GM21737 (cell line): ENCODE measurements around the gene JAK1.

Experiments
- ATAC-seq: cut with Tn5 transposase; IDR thresholded peaks from one replicate; pipeline ENCODE4 v1.9.1; 2021; ENCODE audit warnings: mild to moderate bottlenecking, moderate library complexity; ENCODE audit not compliant: unreplicated experiment

The JAK1 gene

DNA sequence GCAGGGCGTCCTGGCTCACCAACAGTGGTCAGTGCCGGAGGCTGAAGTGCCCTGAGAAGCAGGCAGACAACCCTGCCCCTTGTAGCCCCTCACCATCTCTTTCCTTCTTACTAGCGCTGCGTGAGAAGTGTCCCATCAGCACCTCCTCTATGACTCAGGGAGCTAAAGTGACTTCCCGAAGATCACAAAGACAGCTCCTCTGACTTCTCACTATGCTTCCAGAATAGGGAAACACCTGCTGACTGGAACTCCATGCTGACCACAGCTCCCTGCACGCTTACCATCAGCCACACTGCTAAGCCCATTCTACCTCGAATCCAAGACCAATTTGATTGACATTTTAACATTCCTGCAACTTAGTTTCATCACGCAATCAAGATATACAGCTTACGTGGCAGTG is 92.8 kb downstream of the JAK1 start:
- ATAC-seq: no peak

DNA sequence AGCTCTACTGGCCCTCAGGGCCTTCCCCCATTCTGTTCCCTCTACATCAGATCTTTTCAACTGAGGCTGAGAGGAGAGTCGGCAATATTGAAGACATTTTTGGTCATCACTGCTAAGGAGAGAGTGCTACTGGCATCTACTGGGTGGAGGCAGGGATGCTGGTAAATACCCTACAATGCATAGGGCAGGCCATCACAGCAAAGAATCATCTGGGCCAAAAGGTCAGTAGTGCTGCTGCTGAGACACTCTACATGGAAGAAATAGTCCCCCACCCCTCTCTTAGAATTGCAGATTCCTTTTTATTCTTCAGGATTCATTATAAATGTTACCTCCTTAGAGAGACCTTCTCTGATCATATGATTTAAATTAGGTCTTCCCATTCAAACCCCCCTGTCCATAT is 94.3 kb downstream of the JAK1 start:
- no peak for ATAC-seq

DNA sequence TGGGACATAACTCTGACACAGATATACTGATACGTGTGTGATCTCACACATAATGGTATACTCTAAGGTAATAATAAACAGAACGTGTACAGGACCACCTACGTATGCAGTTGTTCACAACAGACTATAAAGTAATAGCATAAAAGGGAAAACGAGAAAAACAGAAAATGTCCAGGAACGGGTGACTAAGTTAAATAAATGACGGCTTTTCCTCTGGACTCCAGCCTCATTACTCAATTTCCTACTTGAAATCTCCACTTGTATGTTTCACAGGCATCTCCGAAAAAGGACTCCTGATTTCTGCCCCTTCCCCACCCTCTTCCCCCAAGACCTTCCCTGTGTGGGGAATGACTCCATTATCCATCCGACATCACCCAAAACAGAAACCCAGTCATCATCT is 95.1 kb downstream of the JAK1 start:
- no peak for ATAC-seq

DNA sequence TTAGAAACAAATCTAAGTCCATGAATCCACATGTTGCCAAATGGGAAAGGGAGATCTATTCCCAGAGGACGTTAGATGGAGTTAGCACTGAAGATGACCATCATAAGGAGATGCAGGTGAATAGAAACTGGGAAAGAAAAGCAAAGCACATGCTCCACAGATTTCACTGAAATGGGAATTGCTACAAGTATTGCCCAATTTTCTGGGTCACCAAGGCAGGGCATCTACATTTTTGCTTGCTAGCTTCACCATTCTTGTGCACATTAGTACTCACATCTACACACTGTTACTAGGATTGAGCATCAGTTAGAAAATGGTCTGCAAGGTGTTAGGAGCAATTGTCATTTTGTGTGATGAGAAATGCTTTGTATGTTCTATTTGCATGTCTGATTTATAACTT is 99.1 kb downstream of the JAK1 start:
- no peak for ATAC-seq

DNA sequence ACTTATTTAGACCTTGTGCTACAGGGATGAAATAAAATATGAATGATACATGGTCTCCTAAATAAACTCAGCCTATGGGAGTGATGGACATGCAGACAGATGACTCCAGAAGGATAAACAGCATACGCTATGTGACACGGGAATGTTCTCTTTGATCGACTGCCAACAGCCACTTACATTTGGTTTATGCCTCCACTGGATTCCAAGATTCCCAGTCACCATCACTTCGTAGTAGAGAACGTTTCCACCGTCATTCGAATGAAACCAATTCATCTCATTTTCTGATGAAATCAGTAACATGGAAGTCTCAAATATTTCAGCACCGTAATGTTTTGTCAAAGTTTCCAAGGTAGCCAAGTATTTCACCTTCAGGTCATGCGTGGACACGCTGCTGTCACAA is 99.7 kb downstream of the JAK1 start:
- no peak for ATAC-seq

DNA sequence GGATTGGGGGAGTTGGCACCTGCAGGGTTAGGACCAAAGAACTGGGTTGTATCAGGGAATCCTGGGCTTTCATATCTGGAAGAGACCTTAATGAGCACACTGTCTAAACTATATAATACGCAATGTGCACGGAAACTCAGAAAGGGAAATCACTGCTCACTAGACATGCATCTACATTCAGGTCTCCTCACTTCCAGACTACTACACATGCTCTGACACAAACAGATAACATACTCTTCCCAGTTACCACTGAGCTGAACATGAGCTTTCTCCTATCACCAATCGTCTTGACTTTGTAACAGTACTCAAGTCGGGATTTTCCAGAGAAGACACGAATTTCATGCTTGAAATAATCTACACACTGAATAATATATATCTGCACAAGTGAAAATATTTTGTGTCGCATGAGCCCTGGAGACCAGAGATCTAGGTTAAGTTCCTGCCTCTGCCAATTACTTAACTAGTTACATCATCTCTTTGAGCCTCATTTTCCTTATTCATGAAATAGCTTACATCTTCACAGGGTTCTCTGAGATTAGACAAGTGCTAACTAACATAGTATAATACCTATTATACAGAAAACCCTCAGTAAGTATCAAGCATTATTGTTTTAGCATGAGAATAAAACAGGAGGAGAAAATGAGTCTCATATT is 101.1 kb downstream of the JAK1 start:
- ATAC-seq: no peak

DNA sequence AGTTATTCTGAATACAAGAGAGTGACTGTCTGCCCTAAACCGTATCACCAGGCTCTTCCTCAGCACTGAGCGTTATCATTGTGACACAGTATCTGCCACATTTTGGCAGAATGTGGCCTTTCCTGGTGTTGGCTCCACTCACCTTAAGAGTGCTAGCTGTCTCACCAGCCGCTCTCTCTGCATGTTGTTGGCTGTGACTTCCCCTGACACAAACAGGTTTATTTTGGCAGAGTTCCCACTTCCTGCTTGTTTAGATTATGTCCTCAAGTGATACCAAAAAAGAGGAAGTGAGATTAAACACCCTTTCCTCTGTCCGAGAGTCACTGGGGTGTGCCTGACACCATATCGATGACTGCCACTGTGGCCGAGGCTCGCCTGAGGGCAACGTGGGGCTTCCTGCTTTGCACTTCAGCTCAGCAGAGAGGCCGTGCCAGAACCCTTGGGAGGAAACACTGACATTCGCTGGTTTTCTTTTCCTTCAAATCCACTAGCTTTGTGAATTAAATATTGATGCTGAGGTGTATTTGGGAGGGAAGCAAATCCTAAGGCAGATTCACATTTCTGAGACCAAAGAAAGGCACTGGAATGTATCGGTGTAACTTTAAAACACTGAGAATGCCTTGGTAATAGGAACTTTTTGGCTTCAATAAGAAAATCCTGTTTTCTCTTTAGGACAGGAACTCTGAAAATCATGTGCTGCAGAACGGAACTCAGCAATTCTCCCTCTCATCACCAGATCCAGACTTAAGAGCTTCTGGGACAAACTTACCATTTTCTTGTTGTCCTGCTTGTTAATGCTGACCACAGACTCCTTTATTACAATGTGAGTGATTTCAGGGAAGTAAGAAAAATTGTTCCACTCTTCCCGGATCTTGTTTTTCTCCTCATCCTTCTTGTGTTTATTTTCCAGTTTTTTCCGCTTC is 102.1 kb downstream of the JAK1 start:
- peak; percentile 99 for ATAC-seq

DNA sequence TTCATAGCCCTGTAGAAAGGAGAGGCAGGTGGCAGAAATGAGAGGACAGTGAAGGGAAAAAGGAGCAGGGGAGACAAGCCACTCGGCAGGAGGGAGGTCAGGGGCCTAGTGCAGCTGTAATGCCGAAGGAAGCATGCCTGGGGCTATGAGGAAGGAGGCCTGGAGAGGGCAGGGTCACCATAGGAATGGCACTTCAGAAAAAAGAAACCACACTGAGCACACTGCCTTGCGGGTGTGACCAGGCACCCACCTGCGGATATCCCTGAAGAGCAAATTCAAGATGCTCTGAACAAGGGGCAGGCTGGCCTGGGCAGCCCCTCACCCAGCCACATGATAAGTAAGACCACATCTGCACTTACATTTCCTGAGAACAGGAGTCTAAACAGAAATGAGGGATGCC is 104.7 kb downstream of the JAK1 start:
- ATAC-seq: no peak

DNA sequence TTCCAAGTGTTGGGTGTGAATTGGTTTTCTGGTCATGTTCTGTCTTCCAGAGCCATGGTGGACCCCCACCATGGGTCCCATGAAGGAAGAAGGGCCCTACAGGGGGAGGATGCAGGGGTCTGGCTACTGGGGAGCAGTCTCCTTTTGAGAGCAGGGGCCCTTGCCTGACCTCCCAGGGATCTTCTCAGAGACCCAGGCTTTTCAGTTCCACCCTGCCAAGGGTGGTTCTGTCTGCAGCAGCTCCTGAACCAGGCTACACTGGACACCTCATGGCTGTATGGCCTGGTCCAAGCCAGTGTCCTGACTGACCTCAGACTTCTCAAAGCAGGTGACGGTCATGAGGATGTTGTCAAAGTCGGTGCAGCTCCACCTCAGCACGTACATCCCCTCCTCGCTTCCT is 109.0 kb downstream of the JAK1 start:
- no peak for ATAC-seq

DNA sequence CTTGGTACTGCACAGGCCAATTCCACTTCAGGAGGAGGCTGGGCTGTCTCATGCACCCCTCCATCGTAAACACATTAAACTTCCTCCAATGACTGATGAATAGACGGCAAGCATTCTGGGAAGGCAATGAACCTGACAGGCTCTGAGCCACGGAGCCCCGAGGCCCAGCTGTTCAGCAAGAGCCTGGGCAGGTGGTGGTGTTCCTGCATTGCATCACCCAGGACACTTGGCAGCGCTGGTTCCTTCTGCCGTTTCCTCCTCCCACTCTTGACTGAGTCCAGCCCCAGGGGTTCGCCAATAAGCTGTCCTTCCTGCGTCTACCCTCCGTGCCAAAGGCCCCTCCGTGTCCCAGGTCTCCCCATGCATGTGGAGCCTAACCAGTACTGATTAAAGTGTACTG is 109.8 kb downstream of the JAK1 start:
- ATAC-seq: no peak

DNA sequence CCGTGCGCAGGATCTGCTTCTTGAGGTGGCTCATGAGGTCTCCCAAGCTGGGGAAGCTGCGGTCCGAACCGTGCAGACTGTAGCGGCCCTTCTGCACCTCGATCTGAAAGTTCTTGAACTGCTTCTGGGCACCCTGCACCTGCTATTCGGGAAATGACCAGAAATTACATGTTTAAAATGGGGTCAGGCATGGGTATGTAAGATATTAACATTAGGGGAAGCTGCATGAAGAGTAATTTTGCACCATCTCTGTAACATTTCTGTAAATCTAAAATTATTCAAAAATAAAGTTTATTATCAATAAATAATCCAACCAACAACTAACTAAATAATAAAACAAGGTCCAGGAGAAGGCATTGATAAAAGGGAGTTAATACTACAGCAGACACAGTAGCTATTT is 110.8 kb downstream of the JAK1 start:
- no peak for ATAC-seq

DNA sequence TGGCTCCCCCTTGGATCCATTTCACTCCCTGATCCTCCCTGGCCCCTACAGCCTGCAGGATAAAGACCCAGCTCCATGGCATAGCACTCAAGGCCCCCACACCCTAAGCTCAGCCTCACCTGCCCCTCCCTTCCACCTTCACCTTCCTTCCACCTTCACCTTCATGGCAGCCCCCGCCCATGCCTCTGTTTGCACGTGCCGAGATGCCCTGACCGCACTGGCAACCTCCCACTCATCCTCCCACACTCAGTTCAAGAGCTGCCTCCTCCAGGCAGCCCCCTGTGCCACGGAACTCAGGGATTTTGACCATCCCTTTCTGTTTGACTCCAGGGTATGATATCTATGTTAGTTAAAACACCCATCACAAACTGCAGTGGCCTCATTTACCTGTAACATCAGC is 111.7 kb downstream of the JAK1 start:
- ATAC-seq: no peak

DNA sequence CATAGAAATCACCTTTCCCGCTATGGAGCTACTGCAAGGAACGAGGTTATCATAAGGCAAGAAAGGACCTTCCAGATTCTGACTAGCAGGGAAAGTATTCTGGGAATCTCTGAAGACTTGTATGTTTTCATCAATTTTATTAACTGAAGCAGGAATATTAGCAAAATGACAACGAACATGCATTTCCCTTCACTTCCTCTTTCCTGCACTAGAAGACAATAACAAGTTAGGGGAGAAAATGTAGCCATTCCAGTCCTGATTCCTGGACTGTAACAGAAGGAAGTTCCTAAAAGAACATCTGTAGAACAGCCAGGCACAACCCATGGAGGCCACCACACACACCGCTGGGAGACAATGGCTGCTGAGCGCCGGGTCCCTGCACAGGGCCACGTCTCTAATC is 114.7 kb downstream of the JAK1 start:
- no peak for ATAC-seq

DNA sequence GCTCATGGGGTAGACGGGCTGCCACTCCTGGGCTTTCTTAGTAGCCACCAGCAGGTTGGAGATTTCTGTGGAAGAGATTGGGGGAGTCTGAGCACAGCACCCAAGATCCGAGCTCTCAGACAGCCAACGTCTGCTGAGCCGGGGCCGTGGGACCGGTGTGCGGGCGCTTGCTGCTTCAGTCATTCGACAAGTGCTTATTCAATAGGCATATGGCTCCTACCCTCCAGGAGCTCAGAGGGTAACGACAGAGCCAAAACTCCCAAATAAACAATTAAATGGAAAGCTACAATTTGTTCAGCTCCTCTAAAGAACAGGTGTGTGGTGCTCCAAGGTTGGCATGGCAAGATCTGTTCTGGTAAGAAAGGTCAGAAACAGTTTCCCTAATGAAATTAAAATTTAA is 115.5 kb downstream of the JAK1 start:
- ATAC-seq: no peak

DNA sequence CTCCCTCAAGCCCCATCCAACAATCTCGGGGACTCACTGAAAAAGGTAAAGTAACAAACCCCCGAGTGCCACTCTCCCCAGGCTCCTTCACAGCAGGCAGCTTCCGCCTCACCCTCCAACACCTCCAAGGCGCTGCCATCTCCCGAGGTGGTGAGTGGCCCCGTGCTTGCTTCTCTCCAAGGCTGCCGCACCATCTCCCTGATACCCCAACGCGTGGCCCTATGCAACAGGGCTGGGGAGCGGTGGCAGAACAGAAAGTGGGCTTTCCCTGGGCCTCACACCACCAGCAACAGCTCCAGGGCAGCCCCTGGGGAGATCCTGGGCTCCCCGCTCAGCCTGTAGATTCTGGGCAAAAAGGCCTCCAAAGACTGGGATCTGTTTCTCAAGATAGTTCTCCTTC is 116.4 kb downstream of the JAK1 start:
- ATAC-seq: no peak

DNA sequence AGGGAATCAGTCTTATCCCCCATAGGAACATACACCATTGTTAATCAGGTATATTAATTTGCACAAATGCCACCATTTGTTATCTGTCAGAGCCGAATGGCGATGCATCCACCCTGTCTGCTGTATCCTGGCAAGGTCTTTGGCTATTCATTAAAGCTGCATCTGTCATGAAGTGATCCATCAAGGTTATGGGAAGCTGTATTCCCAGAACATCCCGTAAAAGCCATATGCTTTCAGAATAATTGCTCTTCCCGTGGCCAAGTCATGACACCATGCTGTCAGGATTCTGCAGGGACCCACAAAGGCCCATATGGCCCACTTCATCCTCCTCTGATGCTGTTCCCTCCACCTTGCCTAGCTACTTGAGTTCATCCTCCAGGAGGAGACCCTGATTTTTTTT is 117.5 kb downstream of the JAK1 start:
- no peak for ATAC-seq

DNA sequence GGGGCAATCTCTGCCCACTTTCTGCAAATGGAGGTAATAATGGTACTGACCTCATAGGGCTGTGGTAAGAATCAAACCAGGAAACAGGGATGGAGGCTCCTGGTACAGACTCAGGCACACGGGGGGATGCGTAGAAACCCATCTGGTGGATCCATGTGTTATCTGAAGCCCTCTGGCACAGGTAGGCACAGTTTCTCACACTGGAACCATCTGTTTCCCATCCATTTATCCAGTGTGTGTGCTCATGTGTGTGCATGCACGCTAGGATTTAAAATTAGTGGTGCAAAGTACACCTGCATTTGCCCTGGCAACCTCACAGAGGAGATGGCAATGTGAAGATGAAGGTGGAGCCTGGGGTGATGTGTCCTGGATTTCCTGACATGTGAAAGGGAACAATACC is 118.2 kb downstream of the JAK1 start:
- ATAC-seq: no peak

DNA sequence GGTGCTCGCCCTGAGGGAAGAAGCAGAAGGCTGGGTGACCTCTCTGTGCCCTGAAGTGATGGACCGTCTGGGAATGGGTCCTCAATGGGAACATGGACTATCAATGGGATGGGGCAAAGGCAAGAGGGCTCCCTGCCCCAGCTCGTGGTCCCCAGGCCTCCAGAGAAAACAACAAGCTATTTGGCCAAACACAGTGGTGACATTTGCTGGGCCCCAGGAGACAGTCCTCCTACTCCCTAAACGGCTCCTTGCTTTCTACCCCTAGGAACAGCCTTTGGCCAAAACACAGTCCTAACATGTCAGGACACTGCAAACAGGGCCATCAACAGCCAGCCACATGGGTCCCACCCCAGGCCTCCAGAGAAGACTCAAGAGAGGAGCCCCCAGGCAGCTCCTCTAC is 118.7 kb downstream of the JAK1 start:
- no peak for ATAC-seq

DNA sequence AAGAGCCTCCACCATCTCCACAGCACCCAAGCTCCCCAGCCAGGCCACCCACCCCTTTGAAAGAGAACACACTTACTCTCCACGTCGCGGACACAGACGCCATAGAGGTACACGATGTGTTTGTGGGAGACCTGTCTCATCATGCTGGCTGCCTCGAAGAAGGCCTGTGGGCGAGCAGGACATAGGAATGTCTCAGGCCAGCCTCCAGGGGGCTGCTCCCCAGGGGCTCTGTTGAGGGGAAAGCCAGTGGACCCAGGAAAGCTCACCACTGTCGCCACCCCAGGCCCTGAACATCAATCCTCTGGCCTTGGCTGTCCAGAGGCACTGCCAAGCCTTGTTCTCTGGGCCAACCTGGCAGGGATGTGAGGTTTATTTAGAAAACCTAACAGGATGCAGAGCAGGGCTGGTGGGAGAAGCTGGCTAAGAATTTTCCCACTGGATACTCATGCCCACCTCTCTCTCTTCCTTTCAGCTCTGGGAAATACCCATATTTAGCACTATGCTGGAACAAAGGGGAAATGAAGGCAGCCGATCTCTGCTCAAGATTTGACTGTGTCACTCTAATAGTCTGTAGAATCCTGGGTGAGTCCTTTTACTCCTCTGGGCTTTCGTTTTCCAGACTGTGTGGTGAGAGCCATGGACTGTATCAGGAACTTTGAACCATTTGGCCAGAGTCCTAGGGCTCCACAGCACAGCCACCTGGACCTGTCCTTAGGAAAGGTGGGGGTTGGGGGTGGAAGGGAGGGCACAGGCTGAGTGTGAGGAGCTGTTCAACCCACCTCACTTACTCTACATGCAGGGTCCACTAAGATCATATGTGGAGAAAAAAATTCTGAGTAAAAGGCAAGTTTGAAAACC is 119.5 kb downstream of the JAK1 start:
- ATAC-seq: no peak

DNA sequence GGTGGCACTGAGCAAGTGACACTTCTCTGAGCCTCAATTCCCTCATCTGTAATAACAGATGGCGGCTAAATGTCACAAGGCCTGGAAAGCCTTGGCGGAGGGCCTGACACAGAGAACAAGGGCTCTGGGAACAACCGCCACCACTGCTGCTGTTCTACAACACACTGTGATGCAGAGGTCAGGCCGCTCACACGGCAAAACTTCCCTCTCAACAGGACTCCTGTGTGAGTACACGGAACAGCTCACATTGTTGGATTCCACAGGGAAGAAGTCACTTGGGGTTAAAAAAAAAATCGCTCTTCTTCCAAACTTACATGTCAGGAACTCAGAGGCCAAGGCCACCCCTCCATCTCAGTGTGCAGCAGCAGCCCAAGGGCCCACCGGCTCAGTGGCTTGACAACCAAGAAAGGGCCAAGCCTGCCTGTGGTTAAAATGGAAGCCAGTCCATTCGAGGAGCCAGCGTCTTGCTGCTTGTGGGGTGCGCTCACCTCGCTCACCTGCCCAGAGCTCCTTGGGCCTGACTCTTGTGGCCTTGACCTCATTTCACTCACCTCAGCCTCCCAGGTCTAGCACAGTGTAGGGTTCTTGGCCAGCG is 120.4 kb downstream of the JAK1 start:
- no peak for ATAC-seq

DNA sequence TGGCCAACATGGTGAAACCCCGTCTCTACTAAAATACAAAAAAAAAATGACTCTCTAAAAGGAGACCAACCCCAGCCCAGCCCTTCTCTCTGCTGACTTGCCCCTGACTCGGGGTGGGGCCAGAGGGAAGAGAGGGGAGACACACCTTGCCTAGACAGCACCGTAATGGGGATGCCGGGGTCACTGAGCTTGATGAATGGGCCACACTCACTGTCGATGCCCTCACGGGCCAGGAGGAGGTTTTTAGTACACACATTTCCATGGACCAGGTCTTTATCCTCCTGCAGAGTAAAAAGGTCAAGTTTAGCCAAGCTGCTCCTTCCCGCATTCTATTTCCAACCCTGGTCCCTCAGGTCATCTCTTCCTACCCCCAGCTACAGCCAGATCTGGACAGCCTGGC is 121.7 kb downstream of the JAK1 start:
- no peak for ATAC-seq
